ENCODE results near the gene PPP5C.

Gene PPP5C

GRCh38 chr19:46339446-46339845, 7.4 kb upstream of the PPP5C start:
- DNase-seq = no peak

DNA sequence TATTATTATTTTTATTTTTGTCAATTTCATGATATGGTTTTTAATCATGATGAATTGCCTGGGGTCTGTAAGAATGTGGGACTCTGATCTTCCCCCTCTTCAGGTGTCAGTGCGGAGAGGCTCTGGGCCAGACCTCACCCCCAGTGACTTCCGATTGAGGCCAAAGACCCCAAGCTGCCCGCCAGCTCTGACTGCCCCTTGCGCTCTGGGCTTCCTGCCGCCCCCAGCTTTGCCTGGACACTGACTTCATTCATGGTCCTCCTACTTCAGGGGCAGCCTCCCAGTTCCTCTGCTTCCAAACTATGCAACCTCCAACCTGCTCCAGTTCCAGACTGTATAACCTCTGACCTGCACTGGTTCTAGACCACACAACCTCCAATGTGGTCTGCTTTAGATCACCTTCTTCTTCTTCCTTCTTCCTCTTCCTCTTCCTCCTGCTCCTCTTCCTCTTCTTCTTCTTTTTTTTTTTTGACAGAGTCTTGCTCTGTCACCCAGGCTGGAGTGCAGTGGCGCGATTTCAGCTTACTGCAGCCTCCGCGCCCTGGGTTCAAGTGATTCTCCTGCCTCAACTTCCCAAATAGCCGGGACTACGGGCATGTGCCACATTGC, 6.7 kb upstream of the PPP5C start:
- DNase-seq = no peak

- no peak for DNase-seq
These were observed 5.0 kb upstream of the PPP5C start for GRCh38 chr19:46341937-46342336.

- no peak for DNase-seq
These were observed 2.5 kb upstream of the PPP5C start for GRCh38 chr19:46344363-46344762.

DNA sequence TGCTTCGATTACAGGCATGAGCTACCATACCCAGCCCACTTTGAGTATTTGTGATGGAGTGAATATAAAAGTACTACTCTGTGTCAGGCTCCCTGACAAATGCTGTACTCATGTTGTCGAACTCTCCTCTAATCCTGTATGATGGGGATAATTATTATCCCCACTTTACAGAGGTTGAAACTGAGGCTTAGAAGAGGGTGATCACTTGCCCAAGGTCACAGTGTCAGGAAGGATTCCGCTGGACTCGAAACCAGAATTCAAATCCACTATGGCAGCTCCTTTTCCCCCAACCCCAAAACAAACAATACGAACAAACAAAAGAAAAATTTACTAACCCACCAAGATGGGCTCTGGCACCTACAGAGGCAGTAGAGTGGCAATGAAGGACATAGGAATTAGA, 1.7 kb upstream of the PPP5C start:
- DNase-seq = no peak

GRCh38 chr19:46347572-46347883, 641 bp downstream of the PPP5C start:
- no peak for DNase-seq

DNA sequence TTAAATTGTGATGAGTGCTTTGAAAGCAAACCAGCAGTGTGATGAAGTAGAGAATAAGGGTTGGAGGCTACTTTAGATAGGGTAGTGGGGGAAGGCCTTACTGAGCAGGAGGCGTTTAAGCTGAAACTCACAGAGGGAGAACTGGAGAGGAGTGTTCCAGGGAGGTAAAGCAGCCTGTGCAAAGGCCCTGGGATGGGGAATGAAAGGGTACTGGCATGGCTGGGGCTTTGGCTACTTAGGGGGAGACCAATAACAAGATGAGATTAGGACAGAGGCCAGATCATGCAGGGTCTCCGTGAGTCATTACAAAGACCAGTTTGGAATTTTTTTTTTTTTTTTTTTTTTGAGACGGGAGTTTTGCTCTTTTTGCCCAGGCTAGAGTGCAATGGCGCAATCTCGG, 1.1 kb downstream of the PPP5C start:
- no peak for DNase-seq

GRCh38 chr19:46349311-46349993, 2.6 kb downstream of the PPP5C start:
- no peak for DNase-seq

DNA sequence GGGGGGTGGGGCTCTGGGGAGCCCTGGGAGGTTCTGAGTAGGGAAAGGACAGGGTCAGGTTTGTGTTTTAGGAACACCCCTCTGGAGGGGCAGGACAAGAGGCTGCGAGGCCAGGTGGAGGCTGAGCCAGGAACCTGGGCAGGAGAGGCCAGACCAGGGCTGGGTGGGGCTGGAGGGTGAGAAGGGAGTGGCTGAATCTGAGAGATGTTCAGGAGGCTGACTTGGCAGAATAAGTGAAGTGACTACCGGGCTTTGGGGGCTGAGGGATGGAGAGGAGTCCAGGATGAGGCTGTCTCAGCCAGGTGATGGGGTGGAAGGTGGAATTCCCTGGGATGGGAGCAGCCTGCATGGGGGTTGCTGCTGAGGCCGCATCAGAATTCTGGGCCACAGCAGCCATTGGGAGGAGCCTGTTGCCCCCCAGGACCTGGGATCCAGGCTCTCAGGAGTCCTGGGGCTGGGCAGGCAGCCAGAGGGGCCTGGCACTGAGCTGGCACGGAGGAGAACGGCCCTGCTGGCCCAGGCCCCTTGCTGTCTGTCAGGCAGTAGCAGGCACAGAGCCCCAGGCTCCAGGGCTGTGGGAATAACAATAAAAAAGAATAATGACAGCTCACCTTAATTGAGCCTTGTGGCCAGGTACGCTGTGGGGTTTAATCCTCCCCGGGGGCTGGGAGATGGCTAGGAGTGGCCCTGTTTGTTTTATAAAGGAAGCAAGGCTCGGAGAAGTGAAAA, 3.3 kb downstream of the PPP5C start:
- DNase-seq = no peak

GRCh38 chr19:46350758-46351159, 3.9 kb downstream of the PPP5C start:
- no peak for DNase-seq

- no peak for DNase-seq
These were observed 4.6 kb downstream of the PPP5C start for GRCh38 chr19:46351241-46352041.

DNA sequence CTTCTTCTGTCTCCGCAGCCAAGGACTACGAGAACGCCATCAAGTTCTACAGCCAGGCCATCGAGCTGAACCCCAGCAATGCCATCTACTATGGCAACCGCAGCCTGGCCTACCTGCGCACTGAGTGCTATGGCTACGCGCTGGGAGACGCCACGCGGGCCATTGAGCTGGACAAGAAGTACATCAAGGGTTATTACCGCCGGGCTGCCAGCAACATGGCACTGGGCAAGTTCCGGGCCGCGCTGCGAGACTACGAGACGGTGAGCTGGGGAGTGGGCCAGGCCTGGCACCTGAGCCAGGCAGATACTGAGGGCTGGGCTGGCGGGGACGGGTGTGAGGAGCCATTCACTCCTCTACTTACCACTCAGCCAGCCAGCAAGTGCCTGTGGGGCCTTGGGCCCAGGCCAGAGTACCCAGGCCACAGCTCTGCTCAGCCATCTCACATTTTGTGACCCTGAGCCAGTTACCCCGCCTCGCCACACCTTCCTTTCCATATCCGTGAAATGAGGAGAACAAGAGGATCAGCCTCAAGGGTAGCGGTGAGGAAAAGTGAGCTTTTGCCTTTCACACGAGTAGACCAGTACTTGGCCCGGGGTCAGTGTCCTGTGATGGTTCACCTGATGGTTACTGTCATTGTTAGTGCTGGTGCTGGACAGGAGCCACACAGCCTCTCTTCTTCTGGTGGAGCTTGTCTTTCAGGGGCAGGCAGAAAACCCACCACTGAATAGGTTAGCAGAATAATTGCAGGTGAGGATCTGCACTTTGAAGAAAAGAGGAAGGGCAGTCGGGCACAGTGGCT, 7.0 kb downstream of the PPP5C start:
- no peak for DNase-seq

DNA sequence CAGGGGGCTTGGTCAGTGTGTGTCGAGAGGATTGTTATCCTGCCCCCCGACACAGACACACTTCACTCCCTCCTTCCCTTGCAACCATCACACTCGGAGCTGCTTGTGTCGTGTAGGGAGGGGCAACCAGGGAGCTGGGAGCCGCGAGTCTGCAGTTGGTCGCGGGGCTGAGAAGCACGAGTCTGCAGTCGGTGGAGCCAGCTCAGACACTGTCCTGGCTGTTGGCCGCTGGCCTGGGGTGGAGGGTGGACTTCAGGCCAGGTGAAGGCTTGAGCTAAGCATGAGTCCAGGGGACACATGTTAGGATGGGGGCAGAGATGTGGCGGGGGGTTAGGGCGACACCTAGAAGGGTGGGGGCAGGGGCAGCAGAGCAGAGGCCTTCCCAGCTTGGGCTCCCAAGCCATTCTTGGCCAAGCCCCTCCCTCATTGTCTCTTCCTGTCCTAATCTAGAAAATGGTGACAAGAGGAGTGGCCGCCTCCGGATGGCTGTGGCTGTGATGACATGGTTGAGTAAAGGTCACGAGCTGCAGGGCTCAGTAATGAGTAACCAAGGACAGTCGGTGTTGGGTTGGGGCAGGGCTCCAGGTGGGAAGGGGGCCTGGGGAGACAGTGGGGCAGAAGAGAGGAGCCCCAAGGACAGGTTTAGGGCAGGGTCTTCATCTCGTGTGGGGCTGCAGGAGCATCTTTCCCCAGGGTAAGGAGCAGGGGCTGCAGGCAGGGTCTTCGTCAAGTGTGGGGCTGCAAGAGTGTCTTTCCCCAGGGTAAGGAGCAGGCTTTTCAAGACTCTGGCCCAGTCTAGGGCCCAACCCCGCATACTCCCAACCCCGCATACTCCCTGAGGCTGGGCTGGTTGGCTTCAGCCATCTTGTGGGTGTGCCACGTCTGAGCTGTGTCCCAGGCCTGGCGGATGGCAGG, 8.6 kb downstream of the PPP5C start:
- no peak for DNase-seq

- no peak for DNase-seq
These were observed 9.5 kb downstream of the PPP5C start for GRCh38 chr19:46356149-46357055.

GRCh38 chr19:46357846-46358583, 11.1 kb downstream of the PPP5C start:
- no peak for DNase-seq

GRCh38 chr19:46361915-46362314, 15.0 kb downstream of the PPP5C start:
- no peak for DNase-seq

DNA sequence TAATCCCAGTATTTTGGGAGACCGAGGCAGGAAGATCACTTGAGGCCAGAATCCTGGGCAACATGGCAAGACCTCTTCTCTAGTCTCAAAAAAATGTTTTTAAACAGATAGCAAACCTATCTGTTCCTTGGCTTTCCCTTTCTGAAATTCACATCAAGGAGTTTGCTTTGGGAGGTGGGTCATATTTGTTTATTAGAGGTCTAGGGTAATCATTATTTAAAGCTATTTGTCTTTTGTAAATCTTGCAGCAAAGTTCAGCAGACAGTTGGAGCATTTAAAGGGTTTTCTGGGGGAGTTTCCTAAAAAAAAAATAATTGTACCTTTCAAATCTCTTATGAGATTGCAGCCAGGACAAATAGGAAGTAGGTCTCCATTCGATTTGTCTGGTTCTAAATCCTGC, 17.5 kb downstream of the PPP5C start:
- no peak for DNase-seq

DNA sequence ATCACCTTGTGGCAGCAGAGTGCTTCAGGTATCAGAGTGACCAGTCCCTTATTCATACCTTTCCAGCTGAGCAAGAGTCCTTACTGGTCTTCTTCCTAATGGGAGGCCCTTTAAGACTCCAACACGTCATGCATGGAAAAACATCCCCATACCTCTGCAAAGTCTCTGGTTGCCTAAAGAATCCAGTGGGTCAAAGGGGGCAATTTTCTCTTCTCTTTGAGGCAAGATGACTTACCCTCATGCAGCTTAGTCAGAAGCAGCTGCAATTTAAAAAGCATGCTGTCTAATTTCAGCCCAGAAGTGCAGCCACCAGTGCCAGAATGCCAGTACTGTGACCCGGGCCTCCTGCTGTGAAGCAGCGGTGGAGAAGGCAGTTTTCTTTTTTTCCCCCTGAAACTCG, 18.7 kb downstream of the PPP5C start:
- DNase-seq = no peak

GRCh38 chr19:46366620-46367292, 19.9 kb downstream of the PPP5C start:
- DNase-seq = no peak
